NB4 (cell line): ENCODE results near the gene AUTS2.
A peak's percentile ranks its signal among the peaks of the same experiment; 100 is the strongest.

Source experiments
- DNase-seq: peaks from one replicate; pipeline ENCODE4 v3.0.0; 2010; ENCODE audit warnings: low read depth
- H3K4me3 ChIP-seq: one replicate; pipeline ENCODE4 v1.5.1; 2011; ENCODE audit warnings: mild to moderate bottlenecking, low read depth, low read length, moderate library complexity
- CTCF ChIP-seq: IDR thresholded peaks from one replicate; pipeline ENCODE4 v1.5.1; 2012; ENCODE audit warnings: low read depth, low read length
- MYC ChIP-seq: IDR thresholded peaks from 2 replicates; pipeline ENCODE4 v1.6.1; 2011; ENCODE audit warnings: low read depth, low read length
- POLR2A ChIP-seq: IDR thresholded peaks from 2 replicates; pipeline ENCODE4 v1.6.1; 2011; ENCODE audit warnings: mild to moderate bottlenecking; ENCODE audit not compliant: insufficient read length; ENCODE audit errors: extremely low read depth
- TF ChIP-seq, protein P1 (sequence below): IDR thresholded peaks from 2 replicates; pipeline ENCODE4 v1.6.1; 2011; ENCODE audit warnings: low read depth, low read length

The AUTS2 gene

GRCh38 chr7:69791739-69792138, 193.5 kb downstream of the AUTS2 start:
- TF ChIP-seq, protein P1, sequence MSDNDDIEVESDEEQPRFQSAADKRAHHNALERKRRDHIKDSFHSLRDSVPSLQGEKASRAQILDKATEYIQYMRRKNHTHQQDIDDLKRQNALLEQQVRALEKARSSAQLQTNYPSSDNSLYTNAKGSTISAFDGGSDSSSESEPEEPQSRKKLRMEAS = no peak
- no peak for TF ChIP-seq POLR2A
- no peak for TF ChIP-seq CTCF
- TF ChIP-seq MYC = no peak
- DNase-seq = no peak
- no peak overlapping the region for H3K4me3 ChIP-seq

DNA sequence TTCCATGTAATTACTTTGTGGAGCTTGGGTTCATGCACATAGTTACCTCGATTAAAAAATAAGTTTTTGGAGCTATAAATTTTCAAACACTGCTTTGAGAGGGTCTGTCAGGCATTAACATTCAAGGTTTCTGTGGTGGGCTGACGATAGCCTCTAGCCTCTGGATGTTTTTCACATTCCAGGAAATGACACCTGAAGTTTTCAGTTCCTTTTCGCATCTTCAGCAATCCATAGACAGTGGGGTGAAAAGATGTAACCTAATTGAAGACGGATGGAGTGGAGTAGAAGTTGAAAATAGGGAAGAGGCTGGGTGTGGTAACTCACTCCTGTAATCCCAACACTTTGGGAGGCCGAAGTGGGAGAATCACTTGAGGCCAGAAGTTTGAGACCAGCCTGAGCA, 197.7 kb downstream of the AUTS2 start:
- no peak for DNase-seq
- no peak for TF ChIP-seq CTCF
- no peak for TF ChIP-seq MYC
- no peak for TF ChIP-seq POLR2A
- TF ChIP-seq, protein P1 = no peak
- H3K4me3 ChIP-seq = no peak overlapping the region

DNA sequence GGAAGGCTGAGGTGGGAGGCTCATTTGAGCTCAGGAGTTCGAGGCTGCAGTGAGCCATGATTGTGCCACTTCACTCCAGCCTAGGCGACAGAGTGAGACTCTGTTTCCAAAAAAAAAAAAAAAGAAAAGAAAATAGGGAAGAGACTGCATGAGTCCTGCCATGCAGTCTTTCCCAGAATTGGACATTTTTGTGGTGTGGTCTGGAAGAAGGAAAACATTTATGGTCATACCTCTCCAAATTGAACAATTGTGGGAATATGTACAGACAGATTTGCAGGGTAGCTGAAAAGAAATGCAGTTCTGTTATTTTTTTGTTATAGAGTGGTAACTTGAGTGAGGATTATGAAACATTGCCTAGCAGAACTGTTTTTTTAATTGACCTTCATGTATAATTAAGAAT, 198.1 kb downstream of the AUTS2 start:
- H3K4me3 ChIP-seq = no peak overlapping the region
- TF ChIP-seq CTCF (no peak), MYC (no peak)
- DNase-seq = no peak

DNA sequence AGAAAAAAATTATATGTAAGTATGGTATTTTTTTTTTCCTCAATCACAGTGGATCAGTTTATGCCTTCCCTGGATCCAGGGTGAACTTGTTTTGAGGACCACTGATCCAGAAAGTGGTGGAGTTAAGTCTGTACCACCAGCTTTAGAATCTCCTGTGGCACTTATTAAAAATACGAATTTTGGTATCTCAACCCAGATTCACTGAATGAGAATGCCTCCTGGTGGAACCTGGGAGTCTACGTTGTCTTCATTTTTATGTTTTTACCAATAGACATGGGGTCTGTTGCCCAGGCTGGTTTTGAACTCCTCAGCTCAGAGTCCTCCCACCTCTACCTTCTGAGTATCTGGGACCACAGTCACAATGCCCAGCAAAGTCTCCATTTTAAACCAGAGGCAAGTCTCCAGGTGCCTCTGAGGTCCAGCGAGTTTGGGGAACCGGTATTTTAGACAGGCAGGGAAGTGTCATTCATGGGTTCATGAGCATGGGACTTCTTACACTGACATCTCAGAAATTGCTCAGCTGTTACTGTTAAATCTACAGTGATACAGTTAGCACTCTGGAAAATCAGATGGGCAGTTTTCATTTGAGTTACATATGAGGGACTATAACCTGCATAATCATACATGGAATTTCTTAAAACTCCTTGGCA, 200.9 kb downstream of the AUTS2 start:
- TF ChIP-seq MYC = no peak
- TF ChIP-seq CTCF = peak; percentile 3
- DNase-seq = no peak

DNA sequence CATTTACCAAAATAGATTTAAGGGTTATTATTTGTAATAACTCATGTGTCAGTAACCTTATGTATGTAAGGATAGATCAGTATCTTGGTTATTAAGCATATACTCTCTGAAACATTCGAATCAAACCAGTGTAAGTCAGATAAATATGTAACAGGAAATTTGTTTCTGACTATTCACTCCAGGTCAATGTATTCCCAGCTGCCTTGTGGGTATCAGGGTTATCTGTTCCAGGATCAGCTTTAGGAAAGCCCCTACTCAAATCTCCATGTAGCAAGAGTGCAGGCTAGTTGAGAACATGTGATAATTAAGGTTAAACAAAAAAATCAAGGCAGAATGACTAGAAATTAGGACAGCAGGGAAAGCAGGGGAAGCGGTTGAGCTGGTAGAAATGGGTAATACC, 201.7 kb downstream of the AUTS2 start:
- H3K4me3 ChIP-seq = no peak overlapping the region
- TF ChIP-seq POLR2A (no peak), MYC (no peak), CTCF (no peak)
- TF ChIP-seq, protein P1 = no peak
- DNase-seq = no peak

More for the DNA sequence above, 200.9 kb downstream of the AUTS2 start:
- H3K4me3 ChIP-seq = no peak overlapping the region

- peak; percentile 20 for DNase-seq
- TF ChIP-seq POLR2A = no peak
- H3K4me3 ChIP-seq = no peak overlapping the region
Measured at GRCh38 chr7:69800495-69800894, 202.2 kb downstream of the AUTS2 start.
